Trophoblast cell (in vitro differentiated cells and primary cell): Measurements from ENCODE around the gene MYH7.
"Not testable (repeated sequence)": the region's sequence is repeated elsewhere in the genome, so short reads cannot be mapped to it uniquely, and the experiment has no call there.

Experiments used
- DNase-seq, 2 donors: peaks; one replicate each; pipeline ENCODE4 v3.0.0-alpha.2; 2016
- H2AFZ ChIP-seq: 2 replicates; pipeline ENCODE4 v1.6.1; 2013; ENCODE audit warnings: low read length, moderate library complexity, mild to moderate bottlenecking; ENCODE audit not compliant: insufficient read depth, poor library complexity
- H2AK5ac ChIP-seq: 2 replicates; pipeline ENCODE4 v1.6.1; 2013; ENCODE audit warnings: mild to moderate bottlenecking, low read length
- H2BK120ac ChIP-seq: 2 replicates; pipeline ENCODE4 v1.6.1; 2013; ENCODE audit warnings: low read length, mild to moderate bottlenecking, moderate library complexity; ENCODE audit not compliant: insufficient read depth, poor library complexity
- H2BK12ac ChIP-seq: 2 replicates; pipeline ENCODE4 v1.6.1; 2013; ENCODE audit warnings: mild to moderate bottlenecking, low read length, moderate library complexity
- H2BK5ac ChIP-seq: 2 replicates; pipeline ENCODE4 v1.6.1; 2013; ENCODE audit warnings: low read length, low read depth, moderate library complexity, mild to moderate bottlenecking; ENCODE audit not compliant: poor library complexity
- H3K14ac ChIP-seq: 2 replicates; pipeline ENCODE4 v1.6.1; 2013; ENCODE audit warnings: mild to moderate bottlenecking, low read length
- H3K18ac ChIP-seq: 2 replicates; pipeline ENCODE4 v1.6.1; 2013; ENCODE audit warnings: mild to moderate bottlenecking, low read length
- H3K23ac ChIP-seq: 2 replicates; pipeline ENCODE4 v1.6.1; 2013; ENCODE audit warnings: low read length
- H3K27ac ChIP-seq: 2 replicates; pipeline ENCODE4 v1.5.1; 2013; ENCODE audit warnings: low read depth, mild to moderate bottlenecking, inconsistent platforms, low read length, moderate library complexity
- H3K27me3 ChIP-seq: 2 replicates; pipeline ENCODE4 v1.6.1; 2013; ENCODE audit warnings: inconsistent platforms, mild to moderate bottlenecking, low read length, moderate library complexity; ENCODE audit not compliant: insufficient read depth
- H3K36me3 ChIP-seq, 2 experiments: 1 replicate in 1 of 2; 2 replicates in 1 of 2; pipeline ENCODE4 v1.6.1; 2013; ENCODE audit warnings: low read length in 2 of 2, mild to moderate bottlenecking in 2 of 2, moderate library complexity in 1 of 2; ENCODE audit not compliant: insufficient read depth in 2 of 2, control insufficient read depth in 1 of 2
- H3K4ac ChIP-seq: 2 replicates; pipeline ENCODE4 v1.6.1; 2013; ENCODE audit warnings: low read depth, mild to moderate bottlenecking, low read length, moderate library complexity
- H3K4me1 ChIP-seq, 2 experiments: 1 replicate in 1 of 2; 2 replicates in 1 of 2; pipeline ENCODE4 v1.6.1; 2013; ENCODE audit warnings: low read length in 2 of 2, mild to moderate bottlenecking in 2 of 2, moderate library complexity in 1 of 2; ENCODE audit not compliant: insufficient read depth in 2 of 2, control insufficient read depth in 1 of 2
- H3K4me2 ChIP-seq: 2 replicates; pipeline ENCODE4 v1.6.1; 2013; ENCODE audit warnings: inconsistent platforms, mild to moderate bottlenecking, low read length, moderate library complexity
- H3K4me3 ChIP-seq: 2 replicates; pipeline ENCODE4 v1.5.1; 2013; ENCODE audit warnings: mild to moderate bottlenecking, low read depth, low read length, inconsistent platforms
- H3K79me1 ChIP-seq: one replicate; pipeline ENCODE4 v1.6.1; 2013; ENCODE audit warnings: low read length
- H3K79me2 ChIP-seq: 2 replicates; pipeline ENCODE4 v1.6.1; 2013; ENCODE audit warnings: low read length, mild to moderate bottlenecking; ENCODE audit not compliant: control insufficient read depth, insufficient read depth, poor library complexity
- H3K9ac ChIP-seq: 2 replicates; pipeline ENCODE4 v1.6.1; 2013; ENCODE audit warnings: mild to moderate bottlenecking, low read length
- H3K9me3 ChIP-seq: 2 replicates; pipeline ENCODE4 v1.6.1; 2013; ENCODE audit warnings: low read depth, mild to moderate bottlenecking, control low read depth, inconsistent platforms, low read length; ENCODE audit not compliant: insufficient read depth
- H4K12ac ChIP-seq: 2 replicates; pipeline ENCODE4 v1.6.1; 2013; ENCODE audit warnings: low read depth, mild to moderate bottlenecking, low read length, moderate library complexity
- H4K8ac ChIP-seq: 2 replicates; pipeline ENCODE4 v1.6.1; 2013; ENCODE audit warnings: low read depth, mild to moderate bottlenecking, low read length, moderate library complexity
- H4K91ac ChIP-seq: one replicate; pipeline ENCODE4 v1.6.1; 2013; ENCODE audit warnings: low read depth, mild to moderate bottlenecking, low read length, moderate library complexity
- WGBS: extraction: QIAGEN DNeasy Blood & Tissue Kit; methylation state at CpG from one replicate; pipeline ENCODE4 v1.1.7; 2013; ENCODE audit warnings: missing lambda C conversion rate; ENCODE audit not compliant: insufficient read length, insufficient coverage; ENCODE audit errors: extremely low coverage; 5-methylcytosine and 5-hydroxymethylcytosine counted together

Gene MYH7

DNA sequence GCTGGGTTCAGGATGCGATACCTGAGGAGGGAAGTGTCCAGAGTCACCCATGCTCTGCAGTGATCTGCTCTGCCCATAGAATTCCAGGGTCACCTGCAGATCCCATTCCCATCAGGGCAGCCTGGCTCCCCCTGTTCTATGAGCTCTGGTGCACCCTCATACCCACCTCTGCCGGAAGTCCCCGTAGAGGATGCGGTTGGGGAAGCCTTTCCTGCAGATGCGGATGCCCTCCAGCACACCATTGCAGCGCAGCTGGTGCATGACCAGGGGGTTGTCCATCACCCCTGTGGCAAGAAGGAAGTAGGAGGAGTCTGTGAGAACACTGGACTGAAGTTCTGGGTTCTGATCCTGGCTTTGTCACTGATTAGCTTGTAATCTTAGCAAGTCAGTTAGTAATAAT is 9.7 kb downstream of the MYH7 start:
- H4K8ac ChIP-seq, H3K4me3 ChIP-seq, H3K4me1 ChIP-seq, H2BK12ac ChIP-seq, H3K27me3 ChIP-seq, H3K23ac ChIP-seq, H3K79me1 ChIP-seq, H3K36me3 ChIP-seq, H3K27ac ChIP-seq, H2AK5ac ChIP-seq, H4K91ac ChIP-seq, H3K9me3 ChIP-seq, H2AFZ ChIP-seq, H3K18ac ChIP-seq, H3K79me2 ChIP-seq, H3K4ac ChIP-seq, DNase-seq, H3K9ac ChIP-seq, H4K12ac ChIP-seq, H2BK5ac ChIP-seq, H3K4me2 ChIP-seq, H2BK120ac ChIP-seq, H3K14ac ChIP-seq: not testable (repeated sequence)
- WGBS, result no CpG with 5 or more reads among the region's 6 CpGs

DNA sequence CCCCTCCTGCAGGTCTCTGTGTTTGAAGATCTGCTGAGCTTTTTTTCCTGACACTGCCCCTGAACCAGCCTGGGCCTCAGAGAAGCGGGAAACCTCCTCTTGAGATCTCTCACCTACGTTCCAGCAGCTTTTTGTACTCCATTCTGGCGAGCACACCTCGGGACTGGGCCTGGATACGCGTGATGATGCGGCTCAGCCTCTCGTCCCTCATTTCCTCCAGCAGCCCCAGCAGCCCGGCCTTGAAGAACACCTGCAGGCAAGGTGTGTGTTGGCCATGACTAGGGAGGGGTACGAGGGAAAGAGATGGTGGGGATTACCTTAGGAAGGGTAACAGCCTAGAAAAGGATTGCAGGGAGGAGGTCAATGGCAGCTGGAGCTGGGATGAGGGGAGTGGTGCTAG is 10.3 kb downstream of the MYH7 start:
- Histone ChIP-seq H3K9me3 (peaks cover 4% of the 10 kb centered on the region), H3K18ac (no peak overlapping the region), H4K91ac (no peak overlapping the region), H3K4ac (no peak overlapping the region), H3K4me2 (no peak overlapping the region), H3K4me1 (no peaks in the 10 kb centered on the region), H2AFZ (no peak overlapping the region), H3K27ac (no peak overlapping the region), H2AK5ac (no peak overlapping the region), H3K79me1 (no peaks in the 10 kb centered on the region), H3K9ac (no peak overlapping the region), H2BK120ac (no peak overlapping the region), H3K4me3 (no peak overlapping the region), H4K8ac (no peak overlapping the region), H4K12ac (no peak overlapping the region), H3K27me3 (no peaks in the 10 kb centered on the region), H3K36me3 (no peaks in the 10 kb centered on the region), H3K23ac (no peak overlapping the region), H3K79me2 (no peaks in the 10 kb centered on the region), H2BK12ac (no peak overlapping the region), H2BK5ac (no peak overlapping the region), H3K14ac (no peak overlapping the region)
- no CpG with 5 or more reads among the region's 10 CpGs for WGBS
- no peak for DNase-seq

DNA sequence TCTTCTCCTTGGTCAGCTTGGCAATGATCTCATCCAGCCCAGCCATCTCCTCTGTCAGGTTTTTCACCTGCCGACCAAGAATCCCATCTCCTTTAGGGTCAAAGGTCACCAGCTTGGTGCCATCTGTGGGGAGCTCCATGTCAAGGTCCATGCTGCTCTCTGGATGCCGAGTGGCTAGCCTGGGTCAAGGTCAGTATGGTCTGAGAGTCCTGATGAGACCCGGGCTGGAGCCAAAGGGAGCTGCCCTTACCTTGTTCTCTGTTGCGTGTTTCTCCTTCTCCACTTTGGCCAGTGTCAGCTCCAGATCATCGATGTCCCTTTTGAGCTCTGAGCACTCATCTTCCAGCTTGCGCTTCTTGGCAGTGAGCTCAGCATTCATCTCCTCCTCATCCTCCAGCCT is 11.8 kb downstream of the MYH7 start:
- H3K79me1 ChIP-seq, result no peaks in the 10 kb centered on the region
- H4K91ac ChIP-seq, result no peak overlapping the region
- H2BK5ac ChIP-seq, result no peak overlapping the region
- no peak overlapping the region for H3K14ac ChIP-seq
- no peak for DNase-seq
- H3K4me2 ChIP-seq, result no peak overlapping the region
- no peak overlapping the region for H3K27ac ChIP-seq
- H2AK5ac ChIP-seq, result no peak overlapping the region
- H3K27me3 ChIP-seq, result no peaks in the 10 kb centered on the region
- H3K9ac ChIP-seq, result no peak overlapping the region
- H2BK120ac ChIP-seq, result no peak overlapping the region
- no peak overlapping the region for H3K23ac ChIP-seq
- no peak overlapping the region for H2BK12ac ChIP-seq
- H4K8ac ChIP-seq, result no peak overlapping the region
- H3K79me2 ChIP-seq, result no peaks in the 10 kb centered on the region
- no peak overlapping the region for H3K18ac ChIP-seq
- H3K4me1 ChIP-seq, result no peaks in the 10 kb centered on the region
- no peaks in the 10 kb centered on the region for H3K36me3 ChIP-seq
- no peak overlapping the region for H3K4ac ChIP-seq
- WGBS, result no CpG with 5 or more reads among the region's 6 CpGs
- H2AFZ ChIP-seq, result no peak overlapping the region
- H3K9me3 ChIP-seq, result peaks cover 4% of the 10 kb centered on the region
- H3K4me3 ChIP-seq, result no peak overlapping the region
- no peak overlapping the region for H4K12ac ChIP-seq

DNA sequence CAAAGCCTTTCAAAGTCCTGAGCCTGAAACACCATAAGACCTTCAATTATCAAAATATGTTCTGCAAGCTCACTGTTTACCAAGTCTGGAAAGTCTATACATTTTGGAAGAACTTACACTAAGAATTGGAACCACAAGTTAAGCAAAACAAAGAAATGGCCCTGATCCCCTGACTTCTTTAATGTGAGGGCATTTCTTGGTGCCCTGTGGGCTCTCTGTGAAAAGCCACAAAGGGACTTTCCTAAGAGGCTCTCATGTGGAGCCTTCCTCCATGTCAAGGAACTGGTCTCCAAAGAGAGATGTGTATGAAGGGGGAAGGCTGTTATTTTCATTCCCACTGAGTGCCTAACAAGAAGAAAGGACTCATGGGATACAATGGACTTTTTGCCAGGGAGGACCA is 13.9 kb downstream of the MYH7 start:
- Histone ChIP-seq H3K4me2 (no peak overlapping the region), H2BK12ac (no peak overlapping the region), H3K9me3 (peaks cover 2% of the 10 kb centered on the region), H3K23ac (no peak overlapping the region), H3K9ac (no peak overlapping the region), H3K4me3 (no peak overlapping the region), H3K79me2 (no peaks in the 10 kb centered on the region), H4K91ac (no peak overlapping the region), H3K27ac (no peak overlapping the region), H2AK5ac (no peak overlapping the region), H3K18ac (no peak overlapping the region), H4K8ac (no peak overlapping the region), H3K14ac (no peak overlapping the region), H3K79me1 (no peaks in the 10 kb centered on the region), H3K4ac (no peak overlapping the region), H3K27me3 (no peaks in the 10 kb centered on the region), H3K4me1 (no peaks in the 10 kb centered on the region), H3K36me3 (no peaks in the 10 kb centered on the region), H2AFZ (no peak overlapping the region), H4K12ac (no peak overlapping the region), H2BK120ac (no peak overlapping the region), H2BK5ac (no peak overlapping the region)
- DNase-seq, result no peak

DNA sequence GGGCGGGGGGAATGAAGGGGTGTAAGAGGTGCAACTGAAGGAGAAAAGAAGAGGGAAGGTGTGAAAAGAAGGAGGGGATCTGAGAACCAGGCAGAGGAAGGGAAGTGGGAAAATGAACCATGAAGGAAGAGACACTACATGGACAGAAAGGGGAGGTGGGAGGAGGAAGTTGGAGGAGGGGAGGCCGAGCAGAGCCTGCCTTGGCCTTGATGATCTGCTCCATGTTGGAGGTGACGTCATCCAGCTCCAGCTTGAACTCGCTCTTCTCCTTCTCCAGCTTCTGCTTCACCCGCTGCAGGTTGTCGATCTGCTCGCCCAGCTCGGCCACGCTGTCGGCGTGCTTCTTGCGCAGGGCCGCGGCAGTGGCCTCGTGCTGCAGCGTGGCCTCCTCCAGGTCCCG is 15.8 kb downstream of the MYH7 start:
- H4K91ac ChIP-seq, H3K79me1 ChIP-seq, H2BK12ac ChIP-seq, H2AFZ ChIP-seq, H3K36me3 ChIP-seq, DNase-seq, H3K4me2 ChIP-seq, H2BK5ac ChIP-seq, H4K8ac ChIP-seq, H2BK120ac ChIP-seq, H2AK5ac ChIP-seq, H3K14ac ChIP-seq, H3K27ac ChIP-seq, H3K4me1 ChIP-seq, H3K9me3 ChIP-seq, H3K18ac ChIP-seq, H3K23ac ChIP-seq, H3K27me3 ChIP-seq, H3K4me3 ChIP-seq, H3K4ac ChIP-seq, H4K12ac ChIP-seq, H3K79me2 ChIP-seq, H3K9ac ChIP-seq: not testable (repeated sequence)
- WGBS, result 100% methylated on average over 1 of the region's 17 CpGs
